GM18873 (cell line): Measurements from ENCODE around the gene NDUFA5.
"Not testable (repeated sequence)": the region's sequence is repeated elsewhere in the genome, so short reads cannot be mapped to it uniquely, and the experiment has no call there.

Experiments used
- ATAC-seq: cut with Tn5 transposase; IDR thresholded peaks from one replicate; pipeline ENCODE4 v1.9.1; 2021; ENCODE audit warnings: mild to moderate bottlenecking, moderate library complexity, moderate number of reproducible peaks; ENCODE audit not compliant: unreplicated experiment, low FRiP score

The NDUFA5 gene

GRCh38 chr7:123526533-123526932 lies 31.1 kb downstream of the NDUFA5 start:
- ATAC-seq, result not testable (repeated sequence)

DNA sequence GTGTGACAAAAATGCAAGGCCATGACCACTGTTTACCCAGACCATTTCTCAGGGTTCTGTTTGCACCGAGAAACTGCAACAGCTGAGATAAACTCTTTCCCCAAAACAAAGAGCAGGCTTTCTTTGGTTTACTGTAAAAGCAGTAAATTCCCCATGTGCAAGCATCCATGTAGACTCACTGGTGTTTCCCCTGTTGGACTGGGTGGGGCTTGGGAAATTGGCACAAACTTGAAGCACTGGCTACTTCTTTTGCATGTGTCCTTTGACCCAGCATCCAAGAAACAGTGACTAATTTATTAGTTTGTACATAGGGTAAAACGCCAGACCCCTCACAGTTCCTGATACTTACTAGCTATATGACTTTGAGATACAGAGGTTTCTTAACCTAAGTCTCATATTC lies 35.6 kb downstream of the NDUFA5 start:
- ATAC-seq, result no peak

- ATAC-seq, result no peak
Observed at GRCh38 chr7:123505221-123505620, 52.4 kb downstream of the NDUFA5 start.

- ATAC-seq, result no peak
Observed at GRCh38 chr7:123502201-123502600, 55.4 kb downstream of the NDUFA5 start.

DNA sequence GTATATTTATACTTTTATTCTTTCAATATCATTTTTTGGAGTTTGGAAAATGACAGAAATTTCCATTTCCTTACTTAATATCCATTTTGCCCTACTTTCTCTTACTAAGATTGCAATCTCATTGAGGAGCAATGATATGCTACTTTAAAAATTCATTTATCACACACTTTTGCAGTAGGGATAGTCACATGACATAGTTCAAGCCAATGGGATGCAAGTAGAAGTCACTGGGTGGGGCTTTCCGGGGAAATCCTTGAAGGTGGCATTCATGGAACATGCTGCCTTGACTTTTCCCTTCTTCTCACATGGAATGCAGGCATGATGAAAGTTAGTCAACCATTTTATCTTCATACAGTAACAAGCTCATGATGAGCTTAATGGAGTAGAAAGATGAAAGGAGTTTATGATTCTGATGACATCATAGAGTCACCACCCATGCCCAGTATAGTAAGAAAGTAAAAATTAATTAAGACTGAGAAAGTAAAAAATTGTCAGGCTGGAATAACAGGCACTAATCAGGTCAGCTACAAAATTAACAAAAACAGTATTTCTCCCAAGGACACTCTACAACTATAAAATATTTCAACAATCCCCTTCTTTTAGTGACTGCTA lies 56.6 kb downstream of the NDUFA5 start:
- ATAC-seq, result no peak

DNA sequence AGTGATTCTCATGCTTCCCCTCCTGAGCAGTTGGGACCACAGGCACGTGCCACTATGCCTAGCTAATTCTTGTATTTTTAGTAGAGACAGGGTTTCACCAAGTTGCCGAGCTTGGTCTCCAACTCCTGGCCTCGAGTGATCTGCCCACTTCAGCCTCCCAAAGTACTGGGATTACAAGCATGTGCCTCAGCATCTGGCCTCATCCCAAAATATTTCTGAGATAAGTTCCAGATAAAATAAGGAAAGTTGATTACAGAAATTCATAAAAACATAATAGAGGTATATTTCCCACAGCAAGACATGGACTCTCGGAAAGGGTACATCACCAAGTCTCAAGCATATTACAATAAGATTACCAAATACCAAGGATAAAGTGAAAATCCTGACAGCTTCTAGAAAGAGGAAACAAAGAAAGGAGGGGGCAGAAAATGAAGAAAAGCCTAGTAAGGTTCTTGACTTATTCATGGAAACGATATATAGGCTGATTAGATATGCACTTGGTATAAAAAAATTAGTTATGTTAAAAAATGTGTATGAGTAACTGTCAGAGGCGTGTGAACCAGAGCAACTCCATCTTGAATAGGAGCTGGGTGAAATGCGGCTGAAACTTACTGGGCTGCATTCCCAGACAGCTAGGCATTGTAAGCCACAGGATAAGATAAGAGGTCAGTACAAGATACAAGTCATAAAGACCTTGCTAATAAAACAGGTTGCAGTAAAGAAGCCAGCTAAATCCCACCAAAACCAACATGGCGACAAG lies 58.2 kb downstream of the NDUFA5 start:
- no peak for ATAC-seq

DNA sequence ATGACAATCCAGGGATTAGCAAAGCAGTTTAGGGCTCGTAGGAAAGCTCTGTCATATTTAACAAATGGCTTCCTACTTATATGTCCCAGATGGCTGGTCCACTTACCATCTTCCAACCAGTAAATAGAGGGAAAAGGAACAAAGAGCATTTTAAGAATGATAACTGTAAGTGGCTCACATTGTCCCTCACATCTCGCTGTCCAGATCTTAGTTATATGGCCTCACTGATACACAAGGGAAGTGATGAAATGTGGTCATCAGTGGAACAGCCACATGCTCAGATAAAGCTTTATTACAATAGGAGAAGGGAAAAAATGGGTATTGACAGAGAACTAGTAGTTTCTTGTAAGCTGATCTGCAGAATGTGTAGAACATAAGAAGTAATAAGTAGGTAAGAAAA lies 59.0 kb downstream of the NDUFA5 start:
- ATAC-seq, result no peak

GRCh38 chr7:123498031-123498430 lies 59.6 kb downstream of the NDUFA5 start:
- ATAC-seq, result no peak

- ATAC-seq, result peak; percentile 54
Observed at GRCh38 chr7:123494193-123494796, 63.3 kb downstream of the NDUFA5 start.

DNA sequence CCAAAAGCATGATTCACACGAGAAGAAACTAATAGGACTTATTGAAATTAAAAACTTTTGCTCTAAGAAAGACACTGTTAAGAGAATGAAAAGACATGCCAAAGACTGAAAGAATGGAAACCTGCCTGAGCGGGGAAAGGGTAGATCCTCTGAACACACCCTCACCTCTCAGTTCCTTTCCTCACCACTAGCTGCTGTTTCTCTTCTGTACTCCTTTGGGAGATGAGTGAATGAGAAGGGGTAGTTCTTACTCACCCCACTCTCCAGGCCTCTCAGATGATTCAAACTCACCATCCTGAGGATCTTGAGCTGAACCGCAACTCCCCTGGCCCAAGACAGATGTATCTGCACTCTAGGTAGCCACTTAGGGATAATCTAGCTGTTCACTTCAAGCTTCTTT lies 65.1 kb downstream of the NDUFA5 start:
- ATAC-seq, result peak; percentile 77
